H1 (cell line): ENCODE measurements around the gene OSBPL5. TPM values are rescaled to one million over a fixed set of nuclear protein-coding genes. Genes with fewer than 3 reads are reported as not detected.

Source experiments
- EGR1 ChIP-seq: IDR thresholded peaks from 2 replicates; pipeline ENCODE4 v1.6.1; 2011; ENCODE audit warnings: low read depth, low read length, borderline replicate concordance
- polyA plus RNA-seq, 7 experiments: library from polyadenylated mRNA; depleted of rRNA in 3 of 7; stranded (reverse) in 5 of 7; unstranded in 2 of 7; fragments of >200 nt in 5 of 7; fragments of 200-250 nt in 2 of 7; gene quantifications; 1 replicate in 5 of 7; 2 replicates in 1 of 7; 4 replicates in 1 of 7; pipeline versions ENCODE4 v1.2.1 to v1.2.3, GENCODE V29; 2011 to 2013; ENCODE audit warnings: missing spikeins in 2 of 7, mixed read lengths in 2 of 7
- total RNA-seq: library from RNA; stranded (reverse); fragmentation: NEBNext Ultra II Directional; extraction: Animal tissue kit (Norgen Biotek cat#: 25700); gene quantifications from 2 replicates; pipeline ENCODE4 v1.2.1, GENCODE V29; 2021

OSBPL5 gene
- total and polyA plus RNA-seq, 2 of the 8 experiments (the other 6 are each of a cell fraction or from before 2014, with no cell fraction given): 3.4 to 9.9 TPM

- no peak for TF ChIP-seq EGR1
Measured at GRCh38 chr11:3120071-3120792, 44.9 kb downstream of the OSBPL5 start (continued).
